HepG2 (cell line): ENCODE results near the gene REPIN1. TPM values are rescaled to one million over a fixed set of nuclear protein-coding genes. Genes with fewer than 3 reads are reported as not detected.
A peak's percentile ranks its signal among the peaks of the same experiment; 100 is the strongest.

Source experiments
- ARNT ChIP-seq: fragments of 450-650 bp; IDR thresholded peaks from 2 replicates; pipeline ENCODE4 v1.6.1; 2017
- ATF1 ChIP-seq: IDR thresholded peaks from 2 replicates; pipeline ENCODE4 v1.6.1; 2016; ENCODE audit warnings: mild to moderate bottlenecking, control low read depth
- CBX2 ChIP-seq, 2 experiments: fragments of 200-600 bp in 1 of 2; sonication (generic); formaldehyde crosslinking in 1 of 2; IDR thresholded peaks; 2 replicates each; pipeline versions ENCODE4 v1.7.0 to v1.8.1; 2018 to 2022; ENCODE audit warnings: low read depth in 2 of 2, low read length in 1 of 2, mild to moderate bottlenecking in 1 of 2, missing genetic modification reagents in 1 of 2
- CSRNP2 ChIP-seq: sonication (generic); formaldehyde crosslinking; conservative IDR thresholded peaks from 2 replicates; pipeline ENCODE4 v1.8.0; 2022; ENCODE audit warnings: low read depth, missing genetic modification reagents
- FIP1L1 ChIP-seq: fragments of 200-400 bp; formaldehyde crosslinking; IDR thresholded peaks from 2 replicates; pipeline ENCODE4 v1.6.1; 2018; ENCODE audit warnings: low read depth, mild to moderate bottlenecking, low read length, moderate library complexity, borderline replicate concordance; ENCODE audit not compliant: insufficient read depth
- GFI1 ChIP-seq: sonication (generic); formaldehyde crosslinking; IDR thresholded peaks from 2 replicates; pipeline ENCODE4 v1.5.0; 2020; ENCODE audit warnings: missing genetic modification reagents, mild to moderate bottlenecking, borderline replicate concordance
- HMG20A ChIP-seq: IDR thresholded peaks from 2 replicates; pipeline ENCODE4 v1.6.1; 2016; ENCODE audit warnings: borderline replicate concordance
- HMGA1 ChIP-seq: sonication (generic); formaldehyde crosslinking; conservative IDR thresholded peaks from 2 replicates; pipeline ENCODE4 v1.4.0; 2020; ENCODE audit warnings: missing genetic modification reagents
- HNRNPLL ChIP-seq: fragments of 200-400 bp; formaldehyde crosslinking; IDR thresholded peaks from 2 replicates; pipeline ENCODE4 v1.6.1; 2017; ENCODE audit warnings: mild to moderate bottlenecking, low read depth, low read length; ENCODE audit not compliant: poor library complexity, severe bottlenecking
- IKZF4 ChIP-seq: sonication (generic); formaldehyde crosslinking; IDR thresholded peaks from 2 replicates; pipeline ENCODE4 v1.5.1; 2020; ENCODE audit warnings: borderline replicate concordance, mild to moderate bottlenecking, low read depth, missing genetic modification reagents; ENCODE audit errors: not compliant biosample characterization
- MIER2 ChIP-seq: IDR thresholded peaks from 2 replicates; pipeline ENCODE4 v1.6.1; 2016; ENCODE audit warnings: missing biosample characterization, missing genetic modification reagents
- POLR2AphosphoS2 ChIP-seq: IDR thresholded peaks from 2 replicates; pipeline ENCODE4 v1.6.1; 2011; ENCODE audit warnings: low read depth, low read length, improper control_type of control experiment
- RBM39 ChIP-seq: fragments of 200-400 bp; formaldehyde crosslinking; IDR thresholded peaks from one replicate; pipeline ENCODE4 v1.6.1; 2018; ENCODE audit warnings: antibody characterized with exemption, mild to moderate bottlenecking, low read depth, low read length; ENCODE audit not compliant: poor library complexity, severe bottlenecking
- SALL1 ChIP-seq: sonication (generic); formaldehyde crosslinking; IDR thresholded peaks from 2 replicates; pipeline ENCODE4 v1.8.0; 2022; ENCODE audit warnings: mild to moderate bottlenecking, missing genetic modification reagents
- SIN3B ChIP-seq: fragments of 150-350 bp; IDR thresholded peaks from 2 replicates; pipeline ENCODE4 v1.6.1; 2014; ENCODE audit warnings: low read length
- SKIL ChIP-seq: sonication (generic); formaldehyde crosslinking; IDR thresholded peaks from 2 replicates; pipeline ENCODE4 v1.8.0; 2022; ENCODE audit warnings: missing genetic modification reagents, mild to moderate bottlenecking, moderate library complexity, borderline replicate concordance
- TAF1 ChIP-seq: sonication (generic); formaldehyde crosslinking; IDR thresholded peaks from 2 replicates; pipeline ENCODE4 v1.4.0; 2020; ENCODE audit warnings: missing genetic modification reagents
- ZBTB44 ChIP-seq: sonication (generic); formaldehyde crosslinking; IDR thresholded peaks from 2 replicates; pipeline ENCODE4 v1.4.0; 2020; ENCODE audit warnings: missing genetic modification reagents
- ZMYM3 ChIP-seq: sonication (generic); formaldehyde crosslinking; IDR thresholded peaks from 2 replicates; pipeline ENCODE4 v1.5.1; 2020; ENCODE audit warnings: mild to moderate bottlenecking, missing genetic modification reagents
- ZNF10 ChIP-seq: sonication (generic); formaldehyde crosslinking; IDR thresholded peaks from 2 replicates; pipeline ENCODE4 v1.4.0; 2020; ENCODE audit warnings: mild to moderate bottlenecking, low read depth, missing genetic modification reagents, borderline replicate concordance
- ZNF207 ChIP-seq: fragments of 450-650 bp; IDR thresholded peaks from 2 replicates; pipeline ENCODE4 v1.6.1; 2016; ENCODE audit warnings: antibody characterized with exemption, borderline replicate concordance
- ZNF468 ChIP-seq: sonication (generic); formaldehyde crosslinking; IDR thresholded peaks from 2 replicates; pipeline ENCODE4 v1.8.0; 2022; ENCODE audit warnings: mild to moderate bottlenecking, moderate library complexity, missing genetic modification reagents
- ZNF530 ChIP-seq: sonication (generic); formaldehyde crosslinking; IDR thresholded peaks from 2 replicates; pipeline ENCODE4 v1.5.0; 2020; ENCODE audit warnings: low read depth, mild to moderate bottlenecking, missing genetic modification reagents
- ZNF616 ChIP-seq: sonication (generic); formaldehyde crosslinking; IDR thresholded peaks from 2 replicates; pipeline ENCODE4 v1.5.0; 2020; ENCODE audit warnings: low read depth, mild to moderate bottlenecking, missing genetic modification reagents
- ZNF619 ChIP-seq: sonication (generic); formaldehyde crosslinking; IDR thresholded peaks from 2 replicates; pipeline ENCODE4 v1.4.0; 2020; ENCODE audit warnings: mild to moderate bottlenecking, missing genetic modification reagents
- ZNF740 ChIP-seq: sonication (generic); formaldehyde crosslinking; IDR thresholded peaks from 2 replicates; pipeline ENCODE4 v1.4.0; 2020; ENCODE audit warnings: missing genetic modification reagents
- ZNF75D ChIP-seq: sonication (generic); formaldehyde crosslinking; IDR thresholded peaks from 2 replicates; pipeline ENCODE4 v1.8.1; 2023; ENCODE audit warnings: missing genetic modification reagents, mild to moderate bottlenecking, borderline replicate concordance
- polyA plus RNA-seq, 8 experiments: library from polyadenylated mRNA; depleted of rRNA in 3 of 8; stranded (reverse) in 7 of 8; unstranded in 1 of 8; fragments of >200 nt; fragmentation: Illumina TruSeq in 4 of 8; extraction: Trizol in 4 of 8; gene quantifications; 2 replicates each; pipeline versions ENCODE4 v1.2.1 to v1.2.3, GENCODE V29; 2011 to 2016; ENCODE audit warnings: low read depth in 4 of 8, missing spikeins in 1 of 8, mixed read lengths in 1 of 8; ENCODE audit not compliant: insufficient read depth in 1 of 8
- total RNA-seq, 5 experiments: library from RNA; depleted of rRNA; stranded (reverse); fragments of >200 nt; fragmentation: Illumina TruSeq; extraction: Trizol; gene quantifications; 2 replicates each; pipeline ENCODE4 v1.2.3, GENCODE V29; 2016; ENCODE audit warnings: low read depth in 1 of 5

Gene REPIN1
- total and polyA plus RNA-seq, 2 of the 13 experiments (the other 11 are each of a cell fraction or from before 2014, with no cell fraction given), result 69.9 to 108 TPM

GRCh38 chr7:150382844-150383225 lies 14.2 kb downstream of the REPIN1 start (continued):
- TF ChIP-seq HMGA1 (CRISPR knock-in tag) (no peak), MIER2 (CRISPR knock-in tag) (no peak), ZNF616 (no peak), ZBTB44 (CRISPR knock-in tag) (no peak), ARNT (no peak), SIN3B (no peak), ZNF619 (CRISPR knock-in tag) (no peak), RBM39 (no peak), CBX2 (IDR thresholded peaks at IDR 0.05; ENCODE audit: low read depth, low read length) (no peak), CBX2 (CRISPR knock-in tag; IDR thresholded peaks at IDR 0.05; ENCODE audit: low read depth) (no peak), TAF1 (CRISPR knock-in tag) (0 out of 2 replicates have a peak, but pooled peaks have one; percentile 34), POLR2AphosphoS2 (no peak), ATF1 (CRISPR knock-in tag) (no peak), SKIL (CRISPR knock-in tag) (no peak), ZNF75D (no peak), ZNF10 (CRISPR knock-in tag) (no peak), FIP1L1 (no peak), ZNF740 (CRISPR knock-in tag) (no peak), IKZF4 (CRISPR knock-in tag) (no peak), ZMYM3 (CRISPR knock-in tag) (no peak), ZNF207 (no peak), CSRNP2 (CRISPR knock-in tag) (no peak), ZNF530 (CRISPR knock-in tag) (no peak), HMG20A (CRISPR knock-in tag) (no peak), HNRNPLL (no peak), GFI1 (CRISPR knock-in tag) (peak; percentile 72), SALL1 (0 out of 2 replicates have a peak, but pooled peaks have one; percentile 12), ZNF468 (no peak)
